Measurements from ENCODE around the gene ASF1B.
"Not testable (repeated sequence)": the region's sequence is repeated elsewhere in the genome, so short reads cannot be mapped to it uniquely, and the experiment has no call there.

The ASF1B gene

DNA sequence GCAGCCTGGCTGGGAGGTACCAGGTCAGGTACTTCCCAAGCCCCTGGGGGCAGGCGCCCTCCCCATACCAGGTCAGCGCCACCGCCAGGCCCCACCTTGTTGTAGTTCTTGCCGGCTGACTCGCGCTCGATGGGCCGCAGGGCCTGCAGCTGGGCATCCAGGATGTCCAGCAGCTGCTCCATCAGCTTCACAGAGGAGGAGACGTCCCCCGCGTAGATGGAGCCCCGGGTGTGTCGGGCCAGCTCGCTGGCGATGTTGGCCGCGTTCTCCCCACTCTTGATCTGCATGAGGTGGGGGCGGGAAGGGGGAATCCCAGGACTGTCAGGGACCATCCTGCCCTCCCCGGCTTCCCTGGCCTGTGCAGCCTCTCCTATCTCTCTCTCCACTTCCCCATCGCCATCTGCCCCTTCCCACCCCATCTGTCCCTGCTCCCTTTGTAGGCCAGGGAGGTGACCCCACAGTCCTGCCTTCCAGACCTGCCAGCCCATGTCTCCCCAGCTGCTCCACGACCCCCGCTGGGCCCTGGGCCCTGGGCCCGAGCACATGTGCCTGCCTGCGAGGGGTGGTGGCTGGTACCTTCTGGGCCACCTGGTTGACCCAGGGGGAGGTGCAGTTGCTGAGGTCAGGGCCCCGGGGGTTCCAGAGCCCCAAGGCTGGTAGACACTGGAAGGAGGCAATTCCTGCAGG lies 23.8 kb upstream of the ASF1B start:
- DNase-seq (ENCODE audit: low spot score): no peak

- DNase-seq (ENCODE audit: low spot score): no peak
Measured at GRCh38 chr19:14159059-14159458, 22.7 kb upstream of the ASF1B start.

- no peak for DNase-seq (ENCODE audit: low spot score)
Measured at GRCh38 chr19:14158276-14159023, 22.1 kb upstream of the ASF1B start.

DNA sequence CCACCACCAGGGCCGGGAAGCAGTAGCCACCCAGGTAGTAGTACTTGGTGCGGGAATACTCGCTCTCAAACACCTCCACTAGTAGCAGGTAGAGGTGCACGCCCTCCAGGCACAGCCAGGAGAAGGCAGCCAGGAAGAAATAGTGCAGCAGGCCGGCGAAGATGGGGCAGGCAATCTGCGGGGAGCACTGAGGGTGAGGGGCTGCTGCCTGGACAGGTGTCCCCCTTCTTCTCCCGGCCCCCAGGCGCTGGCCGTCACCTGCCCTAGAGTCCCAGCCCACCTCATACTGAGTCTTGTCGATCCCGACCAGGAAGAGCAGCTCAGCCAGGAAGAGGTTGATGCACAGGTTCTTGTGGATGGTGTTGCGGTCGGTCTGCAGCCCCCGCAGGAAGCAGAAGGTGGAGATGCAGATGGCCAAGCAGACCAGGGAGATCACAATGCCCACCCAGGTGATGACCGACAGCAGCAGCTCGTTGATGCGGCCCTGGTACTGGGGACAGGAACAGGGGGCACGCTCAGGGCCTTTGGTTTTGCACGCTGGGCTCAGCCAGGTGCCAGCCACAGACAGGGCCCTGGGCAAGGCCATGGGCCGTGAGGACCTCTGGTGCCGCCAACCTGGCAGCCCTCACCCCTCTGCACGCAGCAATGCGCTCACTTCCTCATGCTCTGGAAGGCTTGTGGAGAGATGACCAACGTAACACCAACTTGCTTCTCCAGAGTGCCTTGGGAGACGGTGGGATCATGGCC lies 20.8 kb upstream of the ASF1B start:
- no peak for DNase-seq (ENCODE audit: low spot score)

DNA sequence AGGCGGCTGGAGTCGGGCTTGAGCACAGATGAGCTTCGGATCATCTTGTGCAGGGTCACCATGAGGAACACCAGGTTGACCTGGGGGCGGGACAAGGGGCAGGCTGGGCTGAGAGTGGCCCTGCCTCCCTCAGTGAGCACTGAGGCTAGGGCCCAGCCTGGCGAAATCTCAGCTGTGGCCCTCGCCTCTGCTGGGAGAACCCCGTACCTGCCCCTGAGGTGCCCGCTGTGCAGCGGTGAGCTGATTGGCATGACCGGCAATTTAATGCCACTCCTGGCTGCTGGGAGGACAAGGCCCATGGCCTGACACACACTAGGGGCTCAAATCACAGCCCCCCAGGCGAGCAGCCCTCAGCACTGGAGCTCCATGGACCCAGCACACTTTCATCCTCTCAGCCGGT lies 19.7 kb upstream of the ASF1B start:
- no peak for DNase-seq (ENCODE audit: low spot score)

DNA sequence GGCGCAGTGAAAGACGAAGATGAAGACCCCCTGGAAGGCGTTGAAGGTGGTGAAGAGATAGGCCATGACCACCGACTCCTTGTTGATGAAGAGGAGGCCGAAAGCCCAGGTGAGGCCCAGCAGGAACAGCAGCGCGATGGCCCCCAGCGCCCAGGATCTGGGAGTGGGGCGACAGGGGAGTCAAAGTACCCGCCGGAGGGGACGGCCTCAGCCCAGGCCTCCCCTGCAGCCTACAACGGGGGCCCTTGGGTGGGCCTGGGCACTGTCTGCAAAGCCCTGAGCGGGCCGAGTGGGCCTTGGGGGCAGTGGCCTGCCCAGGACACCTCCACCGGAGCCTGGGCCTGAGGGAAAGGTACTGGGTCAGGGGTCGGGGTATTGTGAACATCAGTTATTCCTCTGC lies 19.0 kb upstream of the ASF1B start:
- no peak for DNase-seq (ENCODE audit: low spot score)

GRCh38 chr19:14152713-14153112 lies 16.3 kb upstream of the ASF1B start:
- DNase-seq (ENCODE audit: low spot score): no peak

- no peak for DNase-seq (ENCODE audit: low spot score)
Measured at GRCh38 chr19:14150770-14151661, 14.6 kb upstream of the ASF1B start.

DNA sequence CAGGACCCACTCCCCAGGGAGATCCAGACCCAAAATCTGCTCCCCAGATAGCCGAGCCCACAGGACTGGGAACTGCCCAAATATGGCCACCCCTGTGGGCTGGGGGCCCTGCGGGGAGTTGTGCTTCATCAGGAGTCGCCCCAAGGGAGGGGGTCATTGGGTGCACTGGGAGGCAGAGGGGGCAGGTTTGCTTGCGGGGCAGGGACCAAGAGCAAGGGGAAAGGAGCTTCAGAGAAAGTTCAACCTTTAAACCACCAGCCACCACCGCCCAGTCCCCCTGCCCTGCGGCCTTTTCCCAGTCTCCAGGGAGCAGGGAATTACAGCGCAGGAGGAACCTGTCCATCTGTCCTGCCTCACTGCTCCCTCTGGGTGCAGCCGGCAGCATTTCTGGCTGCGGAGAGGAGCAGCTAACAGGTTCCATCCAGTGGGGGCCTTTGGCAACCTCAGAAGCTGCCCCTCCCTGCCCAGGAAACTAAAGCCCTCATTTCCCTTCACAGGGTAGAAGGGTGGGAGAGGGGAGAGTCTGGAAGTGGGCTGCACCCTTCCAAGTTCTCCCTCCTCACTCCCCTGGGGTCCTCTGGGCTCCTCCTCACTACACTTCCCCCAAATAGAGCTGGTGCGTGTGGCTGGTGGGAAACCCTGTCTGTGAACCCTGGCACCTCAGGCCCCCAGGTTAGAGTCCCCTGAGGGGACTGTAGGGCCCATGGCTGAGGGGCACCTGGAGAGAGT lies 13.8 kb upstream of the ASF1B start:
- DNase-seq (ENCODE audit: low spot score): no peak

- DNase-seq (ENCODE audit: low spot score): no peak
Measured at GRCh38 chr19:14149509-14149994, 13.2 kb upstream of the ASF1B start.

GRCh38 chr19:14148751-14149410 lies 12.5 kb upstream of the ASF1B start:
- no peak for DNase-seq (ENCODE audit: low spot score)

- peak; percentile 72 for DNase-seq (ENCODE audit: low spot score)
Measured at GRCh38 chr19:14147797-14148605, 11.6 kb upstream of the ASF1B start.

DNA sequence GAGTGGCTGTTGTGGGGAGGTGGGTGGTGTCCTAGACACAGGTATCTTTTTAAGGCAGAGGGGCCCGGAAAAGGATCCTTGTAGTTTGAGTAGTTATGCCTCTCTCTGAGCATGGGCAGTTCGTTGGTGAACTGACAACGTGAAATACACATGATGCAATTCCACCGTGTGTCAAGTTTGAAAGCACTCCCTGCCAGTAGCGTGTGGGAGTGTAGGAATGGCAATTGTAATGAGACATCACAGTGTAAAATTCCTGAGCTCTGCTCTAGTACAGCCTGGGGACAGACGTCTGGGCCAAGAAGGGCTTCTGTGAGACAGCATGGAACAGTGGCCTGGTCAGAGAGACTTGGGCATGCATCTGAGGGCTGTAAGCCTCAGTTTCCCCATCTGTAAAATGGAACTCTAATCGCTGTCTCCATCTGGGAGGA lies 10.4 kb upstream of the ASF1B start:
- peak; percentile 45 for DNase-seq (ENCODE audit: low spot score)

- DNase-seq (ENCODE audit: low spot score): not testable (repeated sequence)
Measured at GRCh38 chr19:14146169-14146568, 9.8 kb upstream of the ASF1B start.

DNA sequence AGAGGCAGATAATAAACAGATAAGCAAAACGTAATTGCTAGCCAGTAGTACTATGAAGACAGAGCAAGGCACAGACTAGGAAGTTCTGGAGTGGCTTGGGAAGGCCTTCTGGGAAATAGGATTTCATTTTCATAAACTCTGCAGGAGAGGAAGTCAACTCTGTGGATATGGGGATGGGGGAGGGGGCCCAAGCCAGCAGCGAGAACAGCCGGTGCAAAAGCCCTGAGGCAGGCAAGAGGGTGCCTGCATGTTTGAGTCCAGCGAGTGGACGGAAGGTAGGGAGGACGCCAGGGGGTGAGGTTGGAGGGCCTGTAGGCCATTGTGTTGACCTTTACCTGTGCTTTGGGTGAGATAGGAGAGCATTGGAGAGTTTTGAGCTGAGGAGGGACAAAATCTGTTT lies 9.0 kb upstream of the ASF1B start:
- DNase-seq (ENCODE audit: low spot score): no peak

GRCh38 chr19:14142262-14143190 lies 6.1 kb upstream of the ASF1B start:
- DNase-seq (ENCODE audit: low spot score): no peak

- no peak for DNase-seq (ENCODE audit: low spot score)
Measured at GRCh38 chr19:14141041-14141440, 4.7 kb upstream of the ASF1B start.

GRCh38 chr19:14139944-14140343 lies 3.6 kb upstream of the ASF1B start:
- peak; percentile 34 for DNase-seq (ENCODE audit: low spot score)
